CD4-positive, alpha-beta T cell (primary cell): ENCODE data around the gene RNF121. TPM values are rescaled to one million over a fixed set of nuclear protein-coding genes. Genes with fewer than 3 reads are reported as not detected.
A peak's percentile ranks its signal among the peaks of the same experiment; 100 is the strongest.

Experiments used
- ATAC-seq: fragments of 200-7000 bp; cut with Tn5 transposase; one replicate; pipeline ENCODE4 v1.10.0; 2022; ENCODE audit warnings: mild to moderate bottlenecking; ENCODE audit not compliant: poor library complexity
- CTCF ChIA-PET: fragments of 350-600 bp; sonication (Branson Sonifier 250); formaldehyde crosslinking; loops from one replicate; lab custom pipeline; 2021; ENCODE audit warnings: antibody characterized with exemption, inconsistent platforms; lab: Charles Lee
- POLR2A ChIA-PET: fragments of 350-600 bp; sonication (Branson Sonifier 250); formaldehyde crosslinking; loops from one replicate; lab custom pipeline; 2021; ENCODE audit warnings: antibody characterized with exemption, inconsistent platforms; lab: Charles Lee
- DNase-seq, 14 experiments: peaks; one replicate each; pipeline ENCODE4 v3.0.0-alpha.2; 2013 to 2020; ENCODE audit warnings: mixed read lengths in 2 of 14
- H3K27ac ChIP-seq, 2 donors: one replicate each; pipeline versions ENCODE4 v1.5.1 to v1.7.0; 2013; ENCODE audit warnings: low read length in 2 of 2, low read depth in 1 of 2, mild to moderate bottlenecking in 1 of 2
- H3K27me3 ChIP-seq, 2 experiments: 1 replicate in 1 of 2; 2 replicates in 1 of 2; pipeline versions ENCODE4 v1.6.1 to v1.7.0; 2013; ENCODE audit warnings: low read length in 2 of 2, control low read depth in 1 of 2, mild to moderate bottlenecking in 1 of 2, moderate library complexity in 1 of 2; ENCODE audit not compliant: insufficient read depth in 2 of 2, control insufficient read depth in 1 of 2
- H3K36me3 ChIP-seq: one replicate; pipeline ENCODE4 v1.6.1; 2013; ENCODE audit warnings: low read length, control low read depth; ENCODE audit not compliant: insufficient read depth
- H3K4me1 ChIP-seq: one replicate; pipeline ENCODE4 v1.6.1; 2013; ENCODE audit warnings: low read length, control low read depth; ENCODE audit not compliant: insufficient read depth
- H3K4me3 ChIP-seq: one replicate; pipeline ENCODE4 v1.5.1; 2013; ENCODE audit warnings: mild to moderate bottlenecking, low read length, moderate library complexity
- H3K9me3 ChIP-seq, 2 experiments: 1 replicate in 1 of 2; 2 replicates in 1 of 2; pipeline versions ENCODE4 v1.6.1 to v1.7.0; 2013; ENCODE audit warnings: low read length in 2 of 2, mild to moderate bottlenecking in 2 of 2, control low read depth in 1 of 2, moderate library complexity in 1 of 2; ENCODE audit not compliant: control insufficient read depth in 1 of 2, insufficient read depth in 1 of 2
- H3K27ac Mint-ChIP-seq: one replicate; pipeline ENCODE4 v1.8.0; 2020; ENCODE audit warnings: mixed read lengths
- H3K27me3 Mint-ChIP-seq: one replicate; pipeline ENCODE4 v1.8.0; 2021; ENCODE audit warnings: mixed read lengths
- H3K36me3 Mint-ChIP-seq: one replicate; pipeline ENCODE4 v1.8.0; 2021; ENCODE audit warnings: low read depth, mixed read lengths
- H3K4me1 Mint-ChIP-seq: one replicate; pipeline ENCODE4 v1.8.0; 2021; ENCODE audit warnings: low read depth, mixed read lengths
- H3K4me3 Mint-ChIP-seq: one replicate; pipeline ENCODE4 v1.8.0; 2020; ENCODE audit warnings: mild to moderate bottlenecking, mixed read lengths
- H3K9me3 Mint-ChIP-seq: one replicate; pipeline ENCODE4 v1.8.0; 2020; ENCODE audit warnings: mixed read lengths
- CTCF ChIP-seq: fragments of 200-600 bp; IDR thresholded peaks from one replicate; pipeline ENCODE4 v1.8.0; 2022; ENCODE audit warnings: antibody characterized with exemption, mild to moderate bottlenecking
- intact Hi-C, 2 experiments: fragments of 100-400 bp; cut with DNase I in 1 of 2; cut with micrococcal nuclease in 1 of 2; formaldehyde crosslinking; loops; one replicate each; pipeline versions ENCODE4 v1.15.1 to v1.9.0; 2023 to 2025; cut with DNase I, micrococcal nuclease
- total RNA-seq, 174 experiments: library from RNA in 2 of 174; stranded (reverse) in 2 of 174; gene quantifications; one replicate each; pipeline ENCODE4 v1.2.3 and lab custom pipeline; 2021 to 2026

RNF121 gene
- total RNA-seq, 2 experiments from 2014 or later = 10.1 to 10.4 TPM

- no peak for TF ChIP-seq CTCF
- no peaks in the 10 kb centered on the region for H3K27me3 Mint-ChIP-seq
- ChIA-PET POLR2A (interaction anchor here (0.6 to 5.4 kb wide), 13 partner anchors 9 to 70 kb away, joined by 3 to 44 read pairs (median 6); partner anchors contain the start of genes ANAPC15 and IL18BP), CTCF (interaction anchor here (0.7 to 2.9 kb wide), 4 partner anchors 17 to 78 kb away, joined by 3 to 15 read pairs (median 4); no protein-coding TSS in a partner anchor)
- H3K36me3 Mint-ChIP-seq = no peaks in the 10 kb centered on the region
- no peak overlapping the region for H3K27ac Mint-ChIP-seq
- intact Hi-C loops = loop anchor here in 1 of 2 experiments (2.0 to 5.0 kb wide), 2 partner anchors 183 to 770 kb away; partner anchors contain the start of genes ATG16L2 and INPPL1
- Histone ChIP-seq H3K4me1 (peaks cover 56% of the 10 kb centered on the region), H3K4me3 (peak overlapping the region; percentile 75), H3K9me3 (no peaks in the 10 kb centered on the region), H3K36me3 (no peaks in the 10 kb centered on the region), H3K27ac (peak overlapping the region; percentile 91 to 95), H3K27me3 (no peaks in the 10 kb centered on the region)
- H3K4me1 Mint-ChIP-seq = peaks cover 33% of the 10 kb centered on the region
- ATAC-seq (peak; percentile 23), DNase-seq (peak in 2 of 14 experiments; percentile 11 to 25)
- H3K9me3 Mint-ChIP-seq = no peaks in the 10 kb centered on the region
- no peak overlapping the region for H3K4me3 Mint-ChIP-seq
Observed at GRCh38 chr11:72042064-72042745, 113.4 kb downstream of the RNF121 start.

GRCh38 chr11:72045849-72046248, 117.0 kb downstream of the RNF121 start:
- TF ChIP-seq CTCF = no peak
- H3K4me1 Mint-ChIP-seq = peaks cover 32% of the 10 kb centered on the region

More at GRCh38 chr11:72045849-72046248, 117.0 kb downstream of the RNF121 start:
- H3K27me3 Mint-ChIP-seq = no peaks in the 10 kb centered on the region
- intact Hi-C loops = no loop called here
- no peak overlapping the region for H3K4me3 Mint-ChIP-seq
- H3K4me3 ChIP-seq = no peak overlapping the region
- H3K27me3 ChIP-seq = no peaks in the 10 kb centered on the region
- H3K4me1 ChIP-seq = peaks cover 26% of the 10 kb centered on the region
- ATAC-seq (no peak), DNase-seq (no peak)
- H3K36me3 ChIP-seq = no peaks in the 10 kb centered on the region
- H3K27ac ChIP-seq = no peak overlapping the region
- H3K36me3 Mint-ChIP-seq = no peaks in the 10 kb centered on the region
- CTCF ChIA-PET = interaction anchor here (1.6 kb wide), 1 partner anchor 10 kb away, joined by 3 read pairs; no protein-coding TSS in a partner anchor
- POLR2A ChIA-PET = no interaction called here
- H3K9me3 Mint-ChIP-seq = no peaks in the 10 kb centered on the region
- no peak overlapping the region for H3K27ac Mint-ChIP-seq
- no peaks in the 10 kb centered on the region for H3K9me3 ChIP-seq

Other genes starting within 250 kb of the RNF121 start
- gene DEFB108B, start 95.8 kb upstream of the RNF121 start, total RNA-seq = not detected
- gene DEFB131B, start 50.6 kb upstream of the RNF121 start, total RNA-seq = not detected
- 10 to 100 TPM; 14.9 to 15.7 TPM for gene XNDC1N, start 452 bp upstream of the RNF121 start, total RNA-seq
- 10 to 100 TPM; 14.7 to 16.8 TPM for gene IL18BP, start 69.9 kb downstream of the RNF121 start, total RNA-seq
- gene NUMA1, start 151.5 kb downstream of the RNF121 start, total RNA-seq = 100 to 1,000 TPM; 191 to 197 TPM
- 1 to 10 TPM in 1 of 2 experiments, under 1 TPM in 1; 0.87 to 1.1 TPM for gene LRRC51, start 151.8 kb downstream of the RNF121 start, total RNA-seq
- gene LAMTOR1, start 174.3 kb downstream of the RNF121 start, total RNA-seq = 10 to 100 TPM; 29.5 to 30.4 TPM
- not detected for gene TOMT, start 176.9 kb downstream of the RNF121 start, total RNA-seq
- gene ANAPC15, start 183.6 kb downstream of the RNF121 start, total RNA-seq = 10 to 100 TPM; 48.8 to 52.5 TPM
- gene FOLR3, start 206.7 kb downstream of the RNF121 start, total RNA-seq = under 1 TPM in 1 of 2 experiments, not detected in 1; 0.47 TPM